ENCODE data around the gene SCRN1. TPM values are rescaled to one million over a fixed set of nuclear protein-coding genes. Genes with fewer than 3 reads are reported as not detected.

The SCRN1 gene
- total and polyA plus RNA-seq, 2 of the 4 experiments (the other 2 are of a cell fraction): 57.1 to 124 TPM

DNA sequence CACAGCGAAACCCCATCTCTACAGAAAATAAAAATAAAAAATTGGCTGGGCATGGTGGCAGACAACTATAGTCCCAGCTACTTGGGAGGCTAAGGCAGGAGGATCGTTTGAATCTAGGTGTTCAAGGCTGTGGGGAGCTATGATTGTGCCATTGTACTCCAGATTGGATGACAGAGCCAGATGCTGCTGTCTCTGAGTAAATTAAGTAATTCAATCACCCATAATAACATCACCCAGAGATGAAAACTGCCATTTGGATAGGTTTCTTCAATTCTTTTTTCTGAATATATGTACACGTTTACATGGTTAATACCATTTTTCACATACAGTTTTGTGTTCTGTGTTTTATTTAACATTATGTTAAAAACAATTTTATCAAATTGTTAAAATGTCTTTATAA, 104.0 kb downstream of the SCRN1 start:
- Histone ChIP-seq H2AFZ (replicated peaks; ENCODE audit: low read length, poor library complexity) (no peak overlapping the region), H2BK120ac (ENCODE audit: low read depth, low read length) (no peak overlapping the region), H3K27ac (ENCODE audit: insufficient read depth, low read length) (no peak overlapping the region), H3K4me1 (ENCODE audit: control insufficient read depth, insufficient read depth, low read length) (no peaks in the 10 kb centered on the region), H2BK5ac (ENCODE audit: low read depth, low read length, poor library complexity, severe bottlenecking) (no peak overlapping the region), H3K4me3 (ENCODE audit: insufficient read depth, low read depth, low read length) (no peak overlapping the region), H3K23ac (ENCODE audit: low read depth, low read length) (no peak overlapping the region), H3K36me3 (ENCODE audit: control insufficient read depth, insufficient read depth, low read length) (no peaks in the 10 kb centered on the region), H4K20me1 (ENCODE audit: insufficient read depth, low read length) (no peaks in the 10 kb centered on the region), H3K4ac (ENCODE audit: low read depth, low read length) (no peak overlapping the region), H3K9me3 (ENCODE audit: control insufficient read depth, insufficient read depth, low read length) (no peaks in the 10 kb centered on the region), H3K9ac (ENCODE audit: low read depth, low read length) (no peak overlapping the region), H2BK15ac (ENCODE audit: low read depth, low read length) (no peak overlapping the region), H3K4me2 (ENCODE audit: low read depth, low read length) (no peak overlapping the region), H3K79me1 (ENCODE audit: low read depth in 1 of 2, low read length in 2 of 2) (no peaks in the 10 kb centered on the region), H3K27me3 (ENCODE audit: control insufficient read depth, insufficient read depth, low read length) (peaks cover 42% of the 10 kb centered on the region), H2AK9ac (replicated peaks; ENCODE audit: low read depth, low read length, poor library complexity) (no peak overlapping the region), H2AK5ac (ENCODE audit: low read depth, low read length) (no peak overlapping the region), H4K8ac (ENCODE audit: low read depth in 2 of 2, low read length in 2 of 2) (no peak overlapping the region), H3K18ac (ENCODE audit: low read depth, low read length) (no peak overlapping the region), H3K14ac (replicated peaks; ENCODE audit: low read depth, low read length) (no peak overlapping the region), H3K9me1 (ENCODE audit: insufficient read depth, low read length) (no peaks in the 10 kb centered on the region), H3K56ac (ENCODE audit: extremely low read depth, insufficient read depth, low read length) (no peak overlapping the region), H4K91ac (ENCODE audit: insufficient read depth, low read depth, low read length) (no peak overlapping the region), H2BK20ac (ENCODE audit: low read depth, low read length) (no peak overlapping the region), H4K5ac (ENCODE audit: low read depth, low read length) (no peak overlapping the region)
- ChIA-PET POLR2A (ENCODE audit: unreplicated experiment) (no interaction called here), CTCF (interaction anchor here (1.1 kb wide), 1 partner anchor 12 kb away, joined by 3 read pairs; no protein-coding TSS in a partner anchor)
- TF ChIP-seq POLR2A (IDR thresholded peaks at IDR 0.05; ENCODE audit: low read depth, low read length): no peak
- TF ChIP-seq CTCF (conservative IDR thresholded peaks at IDR 0.05; ENCODE audit: low read depth, low read length): no peak
- TF ChIP-seq SMC3 (IDR thresholded peaks at IDR 0.05; ENCODE audit: low read depth, low read length): no peak
- TF ChIP-seq MAFK (IDR thresholded peaks at IDR 0.05; ENCODE audit: low read depth, low read length): no peak
- no peak for TF ChIP-seq ELK1 (IDR thresholded peaks at IDR 0.05; ENCODE audit: borderline replicate concordance, low read depth, low read length)
- TF ChIP-seq CEBPB (IDR thresholded peaks at IDR 0.05; ENCODE audit: low read depth, low read length): no peak
- WGBS, 2 experiments (ENCODE audit: extremely low coverage in 2 of 2, insufficient read length in 1 of 2): no CpG with 5 or more reads among the region's 3 CpGs
- ATAC-seq (ENCODE audit: low read depth) (no peak), DNase-seq (no peak)
- in situ Hi-C loops (cut with MboI; ENCODE audit: low sequenced_read_pairs): no loop called here
- intact Hi-C loops (cut with micrococcal nuclease): no loop called here
- dilution Hi-C loops (cut with HindIII; ENCODE audit: low sequenced_read_pairs, unreplicated experiment): no loop called here
- BruUV-seq (replicated peaks): no TSS peak

All from IMR-90 (cell line).